CD4-positive, CD25-positive, alpha-beta regulatory T cell (primary cell): Measurements from ENCODE around the gene EPHX1. TPM values are rescaled to one million over a fixed set of nuclear protein-coding genes. Genes with fewer than 3 reads are reported as not detected.

Experiments
- ATAC-seq, 2 donors: fragments of 150-1000 bp; cut with Tn5 transposase; one replicate each; pipeline ENCODE4 v1.10.0; 2021; ENCODE audit warnings: low read depth in 2 of 2, moderate number of reproducible peaks in 2 of 2, moderate library complexity in 1 of 2
- DNase-seq, 3 donors: peaks; one replicate each; pipeline versions ENCODE4 v3.0.0 to v3.0.0-alpha.2; 2012 to 2022; ENCODE audit warnings: mixed read lengths in 1 of 3
- H3K27ac ChIP-seq: one replicate; pipeline ENCODE4 v1.7.0; 2013; ENCODE audit warnings: mild to moderate bottlenecking, low read length; ENCODE audit not compliant: insufficient read depth, poor library complexity, severe bottlenecking
- H3K27me3 ChIP-seq: one replicate; pipeline ENCODE4 v1.7.0; 2013; ENCODE audit warnings: low read length; ENCODE audit not compliant: control insufficient read depth, insufficient read depth
- H3K36me3 ChIP-seq: one replicate; pipeline ENCODE4 v1.7.0; 2013; ENCODE audit warnings: mild to moderate bottlenecking, low read length, moderate library complexity; ENCODE audit not compliant: control insufficient read depth, insufficient read depth
- H3K4me1 ChIP-seq: 2 replicates; pipeline ENCODE4 v1.7.0; 2013; ENCODE audit warnings: mild to moderate bottlenecking, low read length; ENCODE audit not compliant: insufficient read depth, control insufficient read depth, poor library complexity, severe bottlenecking
- H3K4me3 ChIP-seq: one replicate; pipeline ENCODE4 v1.7.0; 2013; ENCODE audit warnings: low read depth, mild to moderate bottlenecking, low read length, moderate library complexity
- H3K9me3 ChIP-seq, 2 experiments: 1 replicate in 1 of 2; 2 replicates in 1 of 2; pipeline ENCODE4 v1.7.0; 2013; ENCODE audit warnings: low read length in 2 of 2, mild to moderate bottlenecking in 1 of 2, moderate library complexity in 1 of 2; ENCODE audit not compliant: control insufficient read depth in 2 of 2
- H3K27ac Mint-ChIP-seq, 3 donors: one replicate each; pipeline ENCODE4 v1.8.0; 2020 to 2022; ENCODE audit warnings: mild to moderate bottlenecking in 3 of 3, mixed read lengths in 3 of 3, moderate library complexity in 2 of 3
- H3K27me3 Mint-ChIP-seq: one replicate; pipeline ENCODE4 v1.8.0; 2022; ENCODE audit warnings: mild to moderate bottlenecking, mixed read lengths
- H3K36me3 Mint-ChIP-seq: one replicate; pipeline ENCODE4 v1.8.0; 2020; ENCODE audit warnings: mixed read lengths
- H3K4me1 Mint-ChIP-seq, 4 donors: one replicate each; pipeline ENCODE4 v1.8.0; 2020 to 2022; ENCODE audit warnings: mixed read lengths in 4 of 4, mild to moderate bottlenecking in 1 of 4
- H3K4me3 Mint-ChIP-seq, 4 donors: one replicate each; pipeline ENCODE4 v1.8.0; 2020 to 2022; ENCODE audit warnings: mild to moderate bottlenecking in 4 of 4, mixed read lengths in 4 of 4, moderate library complexity in 3 of 4
- H3K9me3 Mint-ChIP-seq, 7 donors: one replicate each; pipeline ENCODE4 v1.8.0; 2020 to 2022; ENCODE audit warnings: mixed read lengths in 7 of 7, mild to moderate bottlenecking in 3 of 7, moderate library complexity in 2 of 7
- polyA plus RNA-seq, 4 donors: library from polyadenylated mRNA; unstranded; fragments of 300-500 nt; fragmentation: Illumina TruSeq; gene quantifications; one replicate each; pipeline ENCODE4 v1.2.3, GENCODE V29; 2021
- total RNA-seq: library from RNA; stranded (reverse); gene quantifications from one replicate; pipeline ENCODE4 v1.2.3, GENCODE V29; 2022

The EPHX1 gene
- total and polyA plus RNA-seq, 5 donors from 2014 or later = 0.11 to 0.62 (median 0.45) TPM; not detected in 1

DNA sequence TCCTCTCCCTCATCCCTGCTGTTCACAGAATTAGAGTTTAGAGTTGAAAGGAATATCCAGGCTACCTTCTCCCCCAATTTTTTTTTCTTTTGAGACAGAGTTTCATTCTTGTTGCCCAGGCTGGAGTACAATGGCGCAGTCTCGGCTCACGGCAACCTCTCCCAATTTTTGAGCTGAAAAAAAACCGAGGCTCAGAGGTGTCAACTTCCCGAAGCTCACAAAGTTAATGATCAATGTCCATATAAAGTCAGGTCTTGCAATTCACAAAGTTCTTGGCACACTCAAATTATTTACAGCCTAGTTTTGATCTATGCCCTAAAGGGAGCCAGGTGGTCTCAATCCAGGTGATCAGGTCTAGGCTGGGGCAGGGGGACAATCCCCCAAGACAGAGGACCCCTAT lies 79.8 kb downstream of the EPHX1 start:
- Histone ChIP-seq H3K9me3 (no peaks in the 10 kb centered on the region), H3K27me3 (no peaks in the 10 kb centered on the region), H3K4me1 (peaks cover 4% of the 10 kb centered on the region), H3K27ac (no peak overlapping the region), H3K4me3 (no peak overlapping the region), H3K36me3 (no peaks in the 10 kb centered on the region)
- no peaks in the 10 kb centered on the region for H3K27me3 Mint-ChIP-seq
- no peaks in the 10 kb centered on the region for H3K36me3 Mint-ChIP-seq
- DNase-seq (no peak), ATAC-seq (no peak)
- H3K27ac Mint-ChIP-seq = no peak overlapping the region
- peaks cover 0 to 2% (median 0%) of the 10 kb centered on the region in 7 donors for H3K9me3 Mint-ChIP-seq
- no peak overlapping the region for H3K4me3 Mint-ChIP-seq
- H3K4me1 Mint-ChIP-seq = peaks cover 1 to 37% (median 9%) of the 10 kb centered on the region in 4 donors

DNA sequence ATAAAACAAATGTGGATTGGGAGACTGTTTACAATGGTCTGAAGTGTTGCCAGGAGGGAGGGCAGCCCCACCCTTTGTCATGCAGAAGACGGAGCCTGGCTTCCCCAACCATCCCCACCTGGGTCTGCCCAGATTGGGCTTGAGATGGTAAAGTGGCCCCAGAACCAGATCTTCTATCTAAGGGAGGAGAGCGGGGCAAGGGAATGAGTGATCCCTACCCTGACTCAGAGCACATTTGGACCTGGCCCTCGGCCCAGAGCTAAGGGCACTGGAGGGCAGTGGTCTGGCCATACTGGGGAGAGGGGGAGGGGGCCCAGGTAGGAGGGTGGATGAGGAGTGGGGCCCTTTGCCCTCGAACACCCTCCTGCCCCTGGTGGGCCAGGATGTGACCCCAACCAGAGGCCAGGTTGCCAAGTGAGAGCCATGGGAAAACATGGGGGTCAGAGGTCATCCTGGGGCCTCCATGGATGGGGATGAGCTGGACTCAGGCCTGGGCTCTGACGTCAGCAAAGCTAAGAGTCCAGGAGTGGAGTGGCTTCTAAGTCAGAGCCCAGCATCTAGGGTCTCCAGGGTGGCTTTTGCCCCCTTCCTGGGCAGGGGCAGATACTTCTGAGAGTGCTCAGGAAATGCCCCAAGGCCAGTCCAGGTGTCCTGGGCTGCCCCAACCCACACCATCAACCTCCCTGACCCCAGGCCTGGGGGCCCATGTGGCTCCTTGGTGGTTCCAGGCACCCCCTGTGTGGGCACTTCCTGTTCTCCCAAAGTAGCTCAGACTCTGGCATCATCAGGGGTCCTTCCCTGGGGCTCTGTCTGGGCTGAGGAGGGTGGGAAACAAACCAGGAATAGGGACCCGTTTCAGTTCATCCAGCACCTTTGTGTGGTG lies 80.7 kb downstream of the EPHX1 start:
- Histone ChIP-seq H3K36me3 (no peaks in the 10 kb centered on the region), H3K9me3 (no peaks in the 10 kb centered on the region), H3K4me1 (peaks cover 4% of the 10 kb centered on the region), H3K27me3 (no peaks in the 10 kb centered on the region), H3K4me3 (no peak overlapping the region), H3K27ac (no peak overlapping the region)
- no peaks in the 10 kb centered on the region for H3K36me3 Mint-ChIP-seq
- DNase-seq (no peak), ATAC-seq (no peak)
- H3K27ac Mint-ChIP-seq = peak overlapping the region in 1 of 3 donors; percentile 38
- no peak overlapping the region for H3K4me3 Mint-ChIP-seq
- peaks cover 1 to 41% (median 9%) of the 10 kb centered on the region in 4 donors for H3K4me1 Mint-ChIP-seq
- H3K9me3 Mint-ChIP-seq = no peaks in the 10 kb centered on the region
- no peaks in the 10 kb centered on the region for H3K27me3 Mint-ChIP-seq

DNA sequence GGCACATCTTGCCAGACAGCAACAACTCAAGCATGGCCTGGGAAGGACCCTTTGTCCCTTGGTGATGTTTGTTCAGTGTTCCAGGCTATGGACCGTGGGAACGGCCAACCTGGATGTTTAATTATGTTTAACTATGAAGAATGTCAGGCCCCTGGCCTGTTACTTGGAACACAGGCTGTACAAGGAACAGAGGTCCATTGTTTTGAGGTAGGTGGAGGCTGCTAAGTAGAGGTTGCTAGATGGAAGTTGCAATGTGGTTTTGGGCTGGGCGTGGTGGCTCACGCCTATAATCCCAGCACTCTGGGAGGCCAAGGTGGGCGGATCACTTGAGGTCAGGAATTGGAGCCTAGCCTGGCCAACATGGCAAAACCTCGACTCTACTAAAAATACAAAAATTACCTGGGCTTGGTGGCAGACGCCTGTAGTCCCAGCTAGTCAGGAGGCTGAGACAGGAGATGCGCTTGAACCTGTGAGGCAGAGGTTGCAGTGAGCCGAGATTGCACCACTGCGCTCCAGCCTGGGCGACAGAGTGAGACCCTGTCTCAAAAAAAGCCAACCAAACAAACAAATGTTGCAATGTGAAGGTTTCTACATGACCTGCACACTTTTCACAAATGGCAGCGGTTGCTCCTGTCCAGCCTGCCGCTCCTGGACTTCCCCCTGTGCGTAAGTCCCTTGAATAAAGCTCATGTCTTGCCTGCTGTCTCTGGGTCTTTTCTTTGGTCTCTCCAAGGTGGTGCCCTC lies 81.5 kb downstream of the EPHX1 start:
- no peaks in the 10 kb centered on the region for H3K36me3 ChIP-seq
- H3K9me3 ChIP-seq = no peaks in the 10 kb centered on the region
- peaks cover 2 to 49% (median 12%) of the 10 kb centered on the region in 4 donors for H3K4me1 Mint-ChIP-seq
- H3K4me3 Mint-ChIP-seq = no peak overlapping the region
- H3K27ac Mint-ChIP-seq = peak overlapping the region in 2 of 3 donors; percentile 35 to 80
- H3K4me3 ChIP-seq = no peak overlapping the region
- H3K27me3 Mint-ChIP-seq = no peaks in the 10 kb centered on the region
- no peak overlapping the region for H3K27ac ChIP-seq
- no peaks in the 10 kb centered on the region for H3K9me3 Mint-ChIP-seq
- H3K27me3 ChIP-seq = no peaks in the 10 kb centered on the region
- peaks cover 11% of the 10 kb centered on the region for H3K4me1 ChIP-seq
- no peaks in the 10 kb centered on the region for H3K36me3 Mint-ChIP-seq
- ATAC-seq (no peak), DNase-seq (no peak)

DNA sequence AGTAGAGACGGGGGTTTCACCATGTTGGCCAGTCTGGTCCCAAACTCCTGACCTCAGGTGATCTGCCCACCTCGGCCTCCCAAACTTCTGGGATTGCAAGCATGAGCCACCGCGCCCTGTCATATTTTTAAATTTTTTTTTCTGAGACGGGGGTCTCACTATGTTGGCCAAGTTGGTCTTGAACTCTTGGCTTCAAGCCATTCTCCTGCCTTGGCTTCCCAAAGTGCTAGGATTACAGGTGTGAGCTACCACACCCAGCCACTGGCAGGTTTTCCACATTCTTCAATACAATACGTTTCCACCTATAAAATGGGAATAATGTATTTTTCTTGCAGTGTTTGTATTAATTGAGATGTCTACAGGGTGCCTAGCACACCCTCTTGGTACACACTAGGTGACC lies 82.4 kb downstream of the EPHX1 start:
- no peaks in the 10 kb centered on the region for H3K27me3 ChIP-seq

More for the DNA sequence above, 82.4 kb downstream of the EPHX1 start:
- no peak for ATAC-seq
- H3K36me3 Mint-ChIP-seq = no peaks in the 10 kb centered on the region
- Histone ChIP-seq H3K4me3 (no peak overlapping the region), H3K9me3 (no peaks in the 10 kb centered on the region), H3K36me3 (no peaks in the 10 kb centered on the region), H3K4me1 (peaks cover 19% of the 10 kb centered on the region), H3K27ac (no peak overlapping the region)
- H3K9me3 Mint-ChIP-seq = no peaks in the 10 kb centered on the region
- no peak overlapping the region for H3K27ac Mint-ChIP-seq
- H3K4me3 Mint-ChIP-seq = no peak overlapping the region
- no peaks in the 10 kb centered on the region for H3K27me3 Mint-ChIP-seq
- H3K4me1 Mint-ChIP-seq = peaks cover 11 to 55% (median 20%) of the 10 kb centered on the region in 4 donors
- DNase-seq = no peak

Other genes starting within 250 kb of the EPHX1 start
- not detected for gene ENAH, start 157.0 kb upstream of the EPHX1 start, total RNA-seq
- under 1 TPM in 2 of 4 donors, not detected in 2; 0.03 to 0.13 TPM for gene ENAH, start 157.0 kb upstream of the EPHX1 start, polyA plus RNA-seq
- 76.7 TPM for gene SRP9, start 32.3 kb upstream of the EPHX1 start, total RNA-seq
- gene SRP9, start 32.3 kb upstream of the EPHX1 start, polyA plus RNA-seq = 100 to 1,000 TPM; 292 to 367 (median 345) TPM
- gene TMEM63A, start 72.3 kb downstream of the EPHX1 start, total RNA-seq = 454 TPM
- gene TMEM63A, start 72.3 kb downstream of the EPHX1 start, polyA plus RNA-seq = 10 to 100 TPM; 66.9 to 72.2 (median 69.3) TPM
- gene LEFTY1, start 79.0 kb downstream of the EPHX1 start, total RNA-seq = 0.39 TPM
- gene LEFTY1, start 79.0 kb downstream of the EPHX1 start, polyA plus RNA-seq = under 1 TPM in 2 of 4 donors, not detected in 2; 0.13 to 0.17 TPM
- 51.6 TPM for gene PYCR2, start 114.1 kb downstream of the EPHX1 start, total RNA-seq
- 10 to 100 TPM; 56.7 to 74.6 (median 67.7) TPM for gene PYCR2, start 114.1 kb downstream of the EPHX1 start, polyA plus RNA-seq
- gene LEFTY2, start 131.1 kb downstream of the EPHX1 start, total RNA-seq = not detected
- not detected for gene LEFTY2, start 131.1 kb downstream of the EPHX1 start, polyA plus RNA-seq
- gene SDE2, start 189.2 kb downstream of the EPHX1 start, total RNA-seq = 38.1 TPM
- gene SDE2, start 189.2 kb downstream of the EPHX1 start, polyA plus RNA-seq = 10 to 100 TPM in 2 of 4 donors, 1 to 10 TPM in 2; 5.9 to 11.6 (median 9.7) TPM